K562 (cell line): Measurements from ENCODE around the gene OR4D9. TPM values are rescaled to one million over a fixed set of nuclear protein-coding genes. Genes with fewer than 3 reads are reported as not detected.
A peak's percentile ranks its signal among the peaks of the same experiment; 100 is the strongest.

Source experiments
- ATAC-seq: fragments of 200-7000 bp; cut with Tn5 transposase; 3 replicates; pipeline ENCODE4 v1.9.1; 2020; ENCODE audit warnings: moderate library complexity
- BruUV-seq: library from RNA; stranded (reverse); fragments of 400-500 nt; replicated peaks from 2 replicates; lab custom pipeline; 2021; lab: Mats Ljungman, UMichigan
- CTCF ChIA-PET: fragments of 300-600 bp; formaldehyde crosslinking; extraction: SDS; loops from one replicate; lab custom pipeline; 2021; ENCODE audit warnings: low intra/inter-chr PET ratio; lab: Yijun Ruan, JAX
- POLR2A ChIA-PET: fragments of 300-600, 350-650 bp; sonication (Branson Sonifier 250); formaldehyde crosslinking; extraction: SDS; loops from one replicate; lab custom pipeline; 2021; ENCODE audit warnings: antibody characterized with exemption, inconsistent platforms; lab: Yijun Ruan, JAX
- DNase-seq, 4 experiments: peaks; one replicate each; pipeline versions ENCODE4 v3.0.0 to v3.0.0-alpha.2; 2011 to 2018; ENCODE audit warnings: low spot score in 3 of 4, mixed read lengths in 3 of 4; ENCODE audit errors: extremely low read depth in 1 of 4
- FAIRE-seq: peaks from 2 replicates; lab custom pipeline; 2011; peaks lifted over from hg19 to GRCh38; lab: Jason Lieb, UNC
- H2AFZ ChIP-seq: 2 replicates; pipeline ENCODE4 v1.6.0; 2011; ENCODE audit warnings: low read depth, low read length, control low read depth, inconsistent platforms
- H3K27ac ChIP-seq: fragments of 200-600 bp; 3 replicates; pipeline ENCODE4 v1.8.0; 2011; ENCODE audit warnings: low read depth, mild to moderate bottlenecking, control low read depth, inconsistent platforms, low read length, moderate library complexity, mixed read lengths; ENCODE audit errors: extremely low read depth
- H3K27me3 ChIP-seq, 2 experiments: fragments of 300-600 bp in 1 of 2; 2 replicates in 1 of 2; 3 replicates in 1 of 2; pipeline versions ENCODE4 v1.6.0 to v1.8.0; 2011; ENCODE audit warnings: inconsistent platforms in 2 of 2, low read length in 2 of 2, mild to moderate bottlenecking in 1 of 2, mixed read lengths in 1 of 2, moderate library complexity in 1 of 2; ENCODE audit not compliant: control insufficient read depth in 2 of 2, insufficient read depth in 2 of 2
- H3K36me3 ChIP-seq: fragments of 300-600 bp; 3 replicates; pipeline ENCODE4 v1.8.0; 2011; ENCODE audit warnings: mild to moderate bottlenecking, low read length, inconsistent platforms; ENCODE audit not compliant: control insufficient read depth, insufficient read depth
- H3K4me1 ChIP-seq, 2 experiments: fragments of 200-600 bp in 1 of 2; replicated peaks in 1 of 2; 2 replicates in 1 of 2; 3 replicates in 1 of 2; pipeline versions ENCODE4 v1.5.1 to v1.8.0; 2011; ENCODE audit warnings: inconsistent platforms in 2 of 2, low read length in 2 of 2, mild to moderate bottlenecking in 1 of 2, mixed read lengths in 1 of 2, moderate library complexity in 1 of 2; ENCODE audit not compliant: control insufficient read depth in 2 of 2, insufficient read depth in 2 of 2
- H3K4me2 ChIP-seq: 2 replicates; pipeline ENCODE4 v1.6.1; 2011; ENCODE audit warnings: low read length, control low read depth, inconsistent platforms, mixed read lengths; ENCODE audit not compliant: insufficient read depth
- H3K4me3 ChIP-seq: fragments of 200-600 bp; sonication (generic), shearing (Covaris generic); 2 replicates; pipeline ENCODE4 v1.5.1; 2016; ENCODE audit warnings: control low read depth, inconsistent platforms
- H3K79me2 ChIP-seq: fragments of 200-600 bp; 3 replicates; pipeline ENCODE4 v1.8.0; 2011; ENCODE audit warnings: low read length, inconsistent platforms; ENCODE audit not compliant: control insufficient read depth, insufficient read depth
- H3K9ac ChIP-seq, 2 experiments: 2 replicates each; pipeline versions ENCODE4 v1.6.0 to v1.6.1; 2011; ENCODE audit warnings: low read depth in 2 of 2, low read length in 2 of 2, control low read depth in 1 of 2, inconsistent platforms in 1 of 2, mild to moderate bottlenecking in 1 of 2, mixed read lengths in 1 of 2; ENCODE audit not compliant: insufficient read depth in 1 of 2
- H3K9me1 ChIP-seq: one replicate; pipeline ENCODE4 v1.6.0; 2011; ENCODE audit warnings: inconsistent platforms, mild to moderate bottlenecking, low read length, moderate library complexity; ENCODE audit not compliant: control insufficient read depth, insufficient read depth
- H3K9me3 ChIP-seq: replicated peaks from 2 replicates; pipeline ENCODE4 v1.5.1; 2011; ENCODE audit warnings: low read depth, low read length, inconsistent platforms; ENCODE audit not compliant: control insufficient read depth, insufficient read depth
- H4K20me1 ChIP-seq: replicated peaks from 2 replicates; pipeline ENCODE4 v1.6.1; 2011; ENCODE audit warnings: low read length, inconsistent platforms, mixed read lengths; ENCODE audit not compliant: control insufficient read depth, insufficient read depth
- ERF ChIP-seq: fragments of 450-650 bp; formaldehyde crosslinking; IDR thresholded peaks from 2 replicates; pipeline ENCODE4 v1.4.0; 2020; ENCODE audit warnings: mild to moderate bottlenecking, mixed read lengths
- ETV5 ChIP-seq: sonication (generic); formaldehyde crosslinking; IDR thresholded peaks from 2 replicates; pipeline ENCODE4 v1.4.0; 2020; ENCODE audit warnings: low read depth, mild to moderate bottlenecking, missing genetic modification reagents
- HLTF ChIP-seq: fragments of 450-650 bp; IDR thresholded peaks from 2 replicates; pipeline ENCODE4 v1.6.1; 2016
- ILK ChIP-seq: fragments of 450-650 bp; IDR thresholded peaks from 2 replicates; pipeline ENCODE4 v1.6.1; 2016; ENCODE audit warnings: missing genetic modification characterization, low read depth, mild to moderate bottlenecking, missing compliant biosample characterization, moderate library complexity, borderline replicate concordance
- NCOA4 ChIP-seq: fragments of 450-650 bp; IDR thresholded peaks from 2 replicates; pipeline ENCODE4 v1.6.1; 2018; ENCODE audit warnings: mild to moderate bottlenecking; ENCODE audit not compliant: partially characterized antibody
- PHF21A ChIP-seq: fragments of 450-650 bp; IDR thresholded peaks from 2 replicates; pipeline ENCODE4 v1.6.1; 2017; ENCODE audit warnings: low read depth, borderline replicate concordance
- PHF8 ChIP-seq: fragments of 200-600 bp; sonication (generic); IDR thresholded peaks from 2 replicates; pipeline ENCODE4 v1.6.1; 2012; ENCODE audit warnings: mixed run types, mild to moderate bottlenecking, inconsistent platforms, low read length, moderate library complexity, borderline replicate concordance
- RFX5 ChIP-seq: IDR thresholded peaks from 2 replicates; pipeline ENCODE4 v1.6.1; 2011; ENCODE audit warnings: low read depth, mild to moderate bottlenecking, improper control_type of control experiment, low read length
- WGBS: fragments of 100-300 bp; shearing (Covaris generic); methylation state at CpG from one replicate; pipeline ENCODE4 v1.1.6; 2016; ENCODE audit warnings: low coverage, mixed read lengths; ENCODE audit not compliant: insufficient coverage; ENCODE audit errors: missing lambda C conversion rate; 5-methylcytosine and 5-hydroxymethylcytosine counted together
- in situ Hi-C: fragments of 300-500 bp; cut with MboI; formaldehyde crosslinking; loops from 4 replicates; pipeline ENCODE4 v1.15.0; 2018; ENCODE audit warnings: inconsistent platforms, mixed read lengths
- intact Hi-C: fragments of 100-400 bp; cut with micrococcal nuclease; formaldehyde crosslinking; loops from 2 replicates; pipeline ENCODE4 v1.14.2; 2022
- polyA plus RNA-seq, 8 experiments: library from polyadenylated mRNA; depleted of rRNA in 4 of 8; stranded (reverse) in 5 of 8; unstranded in 3 of 8; fragments of >200 nt; fragmentation: Nextera tagmentation in 2 of 8; fragmentation: Illumina TruSeq in 1 of 8; extraction: Ambion mirVana in 2 of 8; extraction: Trizol in 1 of 8; gene quantifications; 2 replicates each; pipeline versions ENCODE4 v1.2.1 to v1.2.3, GENCODE V29; 2011 to 2014; ENCODE audit warnings: inconsistent platforms in 1 of 8, missing spikeins in 1 of 8
- total RNA-seq, 7 experiments: library from RNA; depleted of rRNA in 6 of 7; stranded (reverse); fragments of >200 nt in 6 of 7; fragmentation: Illumina TruSeq in 2 of 7; extraction: Trizol in 2 of 7; gene quantifications; 2 replicates each; pipeline versions ENCODE4 v1.2.1 to v1.2.3, GENCODE V29; 2011 to 2021; ENCODE audit warnings: low replicate concordance in 1 of 7

The OR4D9 gene
- total and polyA plus RNA-seq, 9 of the 15 experiments (the other 6 are each of a cell fraction or from before 2014, with no cell fraction given), result not detected

DNA sequence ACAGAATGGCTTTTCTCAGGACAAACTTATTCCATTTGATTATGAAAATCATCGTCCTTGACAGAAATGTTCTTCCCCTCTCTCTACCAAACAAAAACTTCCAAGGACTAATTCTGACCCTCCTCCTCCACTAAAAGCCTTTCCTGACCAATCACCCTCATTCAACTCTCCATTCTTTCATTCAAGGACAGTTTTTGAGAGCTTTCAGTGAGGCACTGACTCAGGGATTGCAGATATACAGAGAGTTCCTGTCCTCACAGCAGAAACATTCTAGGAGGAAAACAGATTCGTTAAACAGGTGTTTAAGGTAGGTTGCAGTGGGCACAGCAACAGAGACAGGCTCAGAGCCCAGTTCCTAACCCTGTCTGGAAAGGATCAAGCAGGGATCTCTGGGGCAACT, 41.5 kb downstream of the OR4D9 start:
- peak overlapping the region; percentile 93 for H2AFZ ChIP-seq
- WGBS, result 24% methylated on average over 2 of the region's 2 CpGs
- intact Hi-C loops, result loop anchor here (1.0 to 5.0 kb wide), 3 partner anchors 12 to 204 kb away; partner anchors contain the start of genes OSBP and STX3
- no peaks in the 10 kb centered on the region for H3K27me3 ChIP-seq
- in situ Hi-C loops, result no loop called here
- H3K79me2 ChIP-seq, result no peaks in the 10 kb centered on the region
- no peak for TF ChIP-seq NCOA4
- TF ChIP-seq ILK (tag), result no peak
- TF ChIP-seq PHF8, result no peak
- no peak for TF ChIP-seq HLTF
- TF ChIP-seq ETV5 (CRISPR knock-in tag), result no peak
- no peak for TF ChIP-seq ERF
- no peak for TF ChIP-seq RFX5
- TF ChIP-seq PHF21A, result no peak
- TF ChIP-seq, all 486 proteins: peak for 0
- FAIRE-seq (no peak), DNase-seq (peak in 1 of 4 experiments; percentile 4), ATAC-seq (no peak)
- H3K9ac ChIP-seq, result peak overlapping the region; percentile 15 to 99; a peak in 3 of 4 replicates
- no peaks in the 10 kb centered on the region for H4K20me1 ChIP-seq
- H3K4me3 ChIP-seq, result no peak overlapping the region
- POLR2A ChIA-PET, result interaction anchor here (2.1 kb wide), 1 partner anchor 13 kb away, joined by 4 read pairs; no protein-coding TSS in a partner anchor
- peaks cover 17 to 23% of the 10 kb centered on the region in 2 experiments for H3K4me1 ChIP-seq
- BruUV-seq, result no TSS peak
- peak overlapping the region; percentile 40; the same call in 1 of the 2 replicates for H3K4me2 ChIP-seq
- CTCF ChIA-PET, result no interaction called here
- peak overlapping the region; percentile 100 for H3K27ac ChIP-seq
- no peaks in the 10 kb centered on the region for H3K9me3 ChIP-seq
- H3K36me3 ChIP-seq, result no peaks in the 10 kb centered on the region
- no peaks in the 10 kb centered on the region for H3K9me1 ChIP-seq
